Measurements from ENCODE around the gene ATP5PD. TPM values are rescaled to one million over a fixed set of nuclear protein-coding genes. Genes with fewer than 3 reads are reported as not detected.

Gene ATP5PD
- total and polyA plus RNA-seq, 2 of the 13 experiments (the other 11 are each of a cell fraction or from before 2014, with no cell fraction given) = 158 to 428 TPM

GRCh38 chr17:75096082-75096625, 49.4 kb upstream of the ATP5PD start (continued):
- TF ChIP-seq CAMTA2 (CRISPR knock-in tag; IDR thresholded peaks at IDR 0.05; ENCODE audit: borderline replicate concordance) = no peak
- no peak for TF ChIP-seq PHF20 (CRISPR knock-in tag; IDR thresholded peaks at IDR 0.05)
- 0 out of 2 replicates have a peak, but pooled peaks have one; percentile 28 for TF ChIP-seq RERE (CRISPR knock-in tag; IDR thresholded peaks at IDR 0.05; ENCODE audit: low read depth)
- TF ChIP-seq PRDM4 (CRISPR knock-in tag; IDR thresholded peaks at IDR 0.05; ENCODE audit: borderline replicate concordance) = no peak
- TF ChIP-seq BORCS8-MEF2B (CRISPR knock-in tag; IDR thresholded peaks at IDR 0.05) = no peak
- no peak for TF ChIP-seq HES4 (CRISPR knock-in tag; IDR thresholded peaks at IDR 0.05; ENCODE audit: borderline replicate concordance)
- peak; percentile 25; the same call in 1 of the 2 replicates for TF ChIP-seq DMAP1 (CRISPR knock-in tag; IDR thresholded peaks at IDR 0.05)
- TF ChIP-seq FOSL2 (CRISPR knock-in tag; IDR thresholded peaks at IDR 0.05) = peak; percentile 87
- TF ChIP-seq ZNF30 (CRISPR knock-in tag; IDR thresholded peaks at IDR 0.05) = no peak
- no peak for TF ChIP-seq HOXA9 (CRISPR knock-in tag; IDR thresholded peaks at IDR 0.05; ENCODE audit: borderline replicate concordance)
- no peak for TF ChIP-seq MLXIP (CRISPR knock-in tag; IDR thresholded peaks at IDR 0.05; ENCODE audit: borderline replicate concordance)
- TF ChIP-seq ZNF205 (CRISPR knock-in tag; IDR thresholded peaks at IDR 0.05) = no peak
- no peak for TF ChIP-seq SP1 (IDR thresholded peaks at IDR 0.05)
- no peak for TF ChIP-seq SP1 (CRISPR knock-in tag; IDR thresholded peaks at IDR 0.05)
- no peak for TF ChIP-seq ATF5 (CRISPR knock-in tag; IDR thresholded peaks at IDR 0.05; ENCODE audit: low read depth)
- TF ChIP-seq SALL2 (CRISPR knock-in tag; IDR thresholded peaks at IDR 0.05) = 0 out of 2 replicates have a peak, but pooled peaks have one; percentile 47
- no peak for TF ChIP-seq ISX (CRISPR knock-in tag; conservative IDR thresholded peaks at IDR 0.05)
- TF ChIP-seq YEATS2 (CRISPR knock-in tag; IDR thresholded peaks at IDR 0.05; ENCODE audit: borderline replicate concordance) = peak; percentile 67; the same call in 1 of the 2 replicates
- no peak for TF ChIP-seq NR3C1 (CRISPR knock-in tag; IDR thresholded peaks at IDR 0.05)
- peak; percentile 65 for TF ChIP-seq NR2F6 (IDR thresholded peaks at IDR 0.05)
- TF ChIP-seq NR2F6 (CRISPR knock-in tag; IDR thresholded peaks at IDR 0.05) = peak; percentile 83
